K562 (cell line): Measurements from ENCODE around the gene TSPOAP1. TPM values are rescaled to one million over a fixed set of nuclear protein-coding genes. Genes with fewer than 3 reads are reported as not detected.

Experiments used
- ATAC-seq: fragments of 200-7000 bp; cut with Tn5 transposase; 3 replicates; pipeline ENCODE4 v1.9.1; 2020; ENCODE audit warnings: moderate library complexity
- BruUV-seq: library from RNA; stranded (reverse); fragments of 400-500 nt; replicated peaks from 2 replicates; lab custom pipeline; 2021; lab: Mats Ljungman, UMichigan
- CTCF ChIA-PET: fragments of 300-600 bp; formaldehyde crosslinking; extraction: SDS; loops from one replicate; lab custom pipeline; 2021; ENCODE audit warnings: low intra/inter-chr PET ratio; lab: Yijun Ruan, JAX
- POLR2A ChIA-PET: fragments of 300-600, 350-650 bp; sonication (Branson Sonifier 250); formaldehyde crosslinking; extraction: SDS; loops from one replicate; lab custom pipeline; 2021; ENCODE audit warnings: antibody characterized with exemption, inconsistent platforms; lab: Yijun Ruan, JAX
- DNase-seq, 4 experiments: peaks; one replicate each; pipeline versions ENCODE4 v3.0.0 to v3.0.0-alpha.2; 2011 to 2018; ENCODE audit warnings: low spot score in 3 of 4, mixed read lengths in 3 of 4; ENCODE audit errors: extremely low read depth in 1 of 4
- FAIRE-seq: peaks from 2 replicates; lab custom pipeline; 2011; peaks lifted over from hg19 to GRCh38; lab: Jason Lieb, UNC
- H2AFZ ChIP-seq: 2 replicates; pipeline ENCODE4 v1.6.0; 2011; ENCODE audit warnings: low read depth, low read length, control low read depth, inconsistent platforms
- H3K27ac ChIP-seq: fragments of 200-600 bp; 3 replicates; pipeline ENCODE4 v1.8.0; 2011; ENCODE audit warnings: low read depth, mild to moderate bottlenecking, control low read depth, inconsistent platforms, low read length, moderate library complexity, mixed read lengths; ENCODE audit errors: extremely low read depth
- H3K27me3 ChIP-seq, 2 experiments: fragments of 300-600 bp in 1 of 2; 2 replicates in 1 of 2; 3 replicates in 1 of 2; pipeline versions ENCODE4 v1.6.0 to v1.8.0; 2011; ENCODE audit warnings: inconsistent platforms in 2 of 2, low read length in 2 of 2, mild to moderate bottlenecking in 1 of 2, mixed read lengths in 1 of 2, moderate library complexity in 1 of 2; ENCODE audit not compliant: control insufficient read depth in 2 of 2, insufficient read depth in 2 of 2
- H3K36me3 ChIP-seq: fragments of 300-600 bp; 3 replicates; pipeline ENCODE4 v1.8.0; 2011; ENCODE audit warnings: mild to moderate bottlenecking, low read length, inconsistent platforms; ENCODE audit not compliant: control insufficient read depth, insufficient read depth
- H3K4me1 ChIP-seq, 2 experiments: fragments of 200-600 bp in 1 of 2; replicated peaks in 1 of 2; 2 replicates in 1 of 2; 3 replicates in 1 of 2; pipeline versions ENCODE4 v1.5.1 to v1.8.0; 2011; ENCODE audit warnings: inconsistent platforms in 2 of 2, low read length in 2 of 2, mild to moderate bottlenecking in 1 of 2, mixed read lengths in 1 of 2, moderate library complexity in 1 of 2; ENCODE audit not compliant: control insufficient read depth in 2 of 2, insufficient read depth in 2 of 2
- H3K4me2 ChIP-seq: 2 replicates; pipeline ENCODE4 v1.6.1; 2011; ENCODE audit warnings: low read length, control low read depth, inconsistent platforms, mixed read lengths; ENCODE audit not compliant: insufficient read depth
- H3K4me3 ChIP-seq: fragments of 200-600 bp; sonication (generic), shearing (Covaris generic); 2 replicates; pipeline ENCODE4 v1.5.1; 2016; ENCODE audit warnings: control low read depth, inconsistent platforms
- H3K79me2 ChIP-seq: fragments of 200-600 bp; 3 replicates; pipeline ENCODE4 v1.8.0; 2011; ENCODE audit warnings: low read length, inconsistent platforms; ENCODE audit not compliant: control insufficient read depth, insufficient read depth
- H3K9ac ChIP-seq, 2 experiments: 2 replicates each; pipeline versions ENCODE4 v1.6.0 to v1.6.1; 2011; ENCODE audit warnings: low read depth in 2 of 2, low read length in 2 of 2, control low read depth in 1 of 2, inconsistent platforms in 1 of 2, mild to moderate bottlenecking in 1 of 2, mixed read lengths in 1 of 2; ENCODE audit not compliant: insufficient read depth in 1 of 2
- H3K9me1 ChIP-seq: one replicate; pipeline ENCODE4 v1.6.0; 2011; ENCODE audit warnings: inconsistent platforms, mild to moderate bottlenecking, low read length, moderate library complexity; ENCODE audit not compliant: control insufficient read depth, insufficient read depth
- H3K9me3 ChIP-seq: replicated peaks from 2 replicates; pipeline ENCODE4 v1.5.1; 2011; ENCODE audit warnings: low read depth, low read length, inconsistent platforms; ENCODE audit not compliant: control insufficient read depth, insufficient read depth
- H4K20me1 ChIP-seq: replicated peaks from 2 replicates; pipeline ENCODE4 v1.6.1; 2011; ENCODE audit warnings: low read length, inconsistent platforms, mixed read lengths; ENCODE audit not compliant: control insufficient read depth, insufficient read depth
- CBFA2T2 ChIP-seq: fragments of 450-650 bp; conservative IDR thresholded peaks from 2 replicates; pipeline ENCODE4 v1.6.1; 2017; ENCODE audit warnings: mild to moderate bottlenecking
- CHD2 ChIP-seq: IDR thresholded peaks from 2 replicates; pipeline ENCODE4 v1.6.1; 2011; ENCODE audit warnings: low read depth, low read length
- EP300 ChIP-seq: IDR thresholded peaks from 2 replicates; pipeline ENCODE4 v1.6.1; 2012; ENCODE audit warnings: low read length, improper control_type of control experiment
- ESRRA ChIP-seq: fragments of 450-650 bp; IDR thresholded peaks from 2 replicates; pipeline ENCODE4 v1.6.1; 2014; ENCODE audit warnings: low read depth, mild to moderate bottlenecking, moderate library complexity, borderline replicate concordance
- ETV1 ChIP-seq: fragments of 450-650 bp; conservative IDR thresholded peaks from 2 replicates; pipeline ENCODE4 v1.6.1; 2016; ENCODE audit warnings: missing genetic modification characterization, control low read depth, low read depth, missing compliant biosample characterization
- GATAD2A ChIP-seq: fragments of 450-650 bp; IDR thresholded peaks from 2 replicates; pipeline ENCODE4 v1.6.1; 2017
- GTF2E2 ChIP-seq: fragments of 200-800 bp; sonication (Bioruptor generic); IDR thresholded peaks from 2 replicates; pipeline ENCODE4 v1.6.1; 2016; ENCODE audit warnings: missing genetic modification characterization, missing compliant biosample characterization
- HCFC1 ChIP-seq: IDR thresholded peaks from 2 replicates; pipeline ENCODE4 v1.6.1; 2012; ENCODE audit warnings: low read depth, low read length, improper control_type of control experiment
- HDAC1 ChIP-seq, 2 experiments: fragments of 450-650 bp; IDR thresholded peaks; 2 replicates each; pipeline ENCODE4 v1.6.1; 2016 to 2017; ENCODE audit warnings: inconsistent platforms in 1 of 2, mild to moderate bottlenecking in 1 of 2, moderate library complexity in 1 of 2
- HDAC6 ChIP-seq: IDR thresholded peaks from 2 replicates; pipeline ENCODE4 v1.6.1; 2012; ENCODE audit warnings: low read depth, mild to moderate bottlenecking, control low read depth, inconsistent platforms, low read length, moderate library complexity
- IRF2 ChIP-seq: sonication (generic); formaldehyde crosslinking; IDR thresholded peaks from 2 replicates; pipeline ENCODE4 v1.8.1; 2022; ENCODE audit warnings: mild to moderate bottlenecking, missing genetic modification reagents
- LARP7 ChIP-seq: fragments of 450-650 bp; IDR thresholded peaks from 2 replicates; pipeline ENCODE4 v1.6.1; 2016
- LEF1 ChIP-seq: fragments of 450-650 bp; IDR thresholded peaks from 2 replicates; pipeline ENCODE4 v1.6.1; 2016; ENCODE audit warnings: mild to moderate bottlenecking
- MAFK ChIP-seq: IDR thresholded peaks from 2 replicates; pipeline ENCODE4 v1.6.1; 2011; ENCODE audit warnings: low read length, improper control_type of control experiment
- MCM2 ChIP-seq: fragments of 450-650 bp; IDR thresholded peaks from 2 replicates; pipeline ENCODE4 v1.6.1; 2017; ENCODE audit warnings: low read depth, mild to moderate bottlenecking
- MECOM ChIP-seq: fragments of 250-450 bp; sonication (Bioruptor Pico); IDR thresholded peaks from 2 replicates; pipeline ENCODE4 v1.8.0; 2022; ENCODE audit warnings: inconsistent platforms
- NELFE ChIP-seq: IDR thresholded peaks from 2 replicates; pipeline ENCODE4 v1.6.1; 2011; ENCODE audit warnings: mild to moderate bottlenecking; ENCODE audit not compliant: insufficient read depth, insufficient read length
- PHF8 ChIP-seq: fragments of 200-600 bp; sonication (generic); IDR thresholded peaks from 2 replicates; pipeline ENCODE4 v1.6.1; 2012; ENCODE audit warnings: mixed run types, mild to moderate bottlenecking, inconsistent platforms, low read length, moderate library complexity, borderline replicate concordance
- SIN3B ChIP-seq: fragments of 450-650 bp; IDR thresholded peaks from 2 replicates; pipeline ENCODE4 v1.6.1; 2017; ENCODE audit warnings: low read depth, mild to moderate bottlenecking, moderate library complexity
- SPI1 ChIP-seq: IDR thresholded peaks from 2 replicates; pipeline ENCODE4 v1.6.1; 2011; ENCODE audit warnings: low read depth, low read length, control low read depth, borderline replicate concordance
- TEAD4 ChIP-seq, 2 experiments: sonication (generic) in 1 of 2; formaldehyde crosslinking in 1 of 2; IDR thresholded peaks; 2 replicates each; pipeline versions ENCODE4 v1.6.1 to v1.8.0; 2012 to 2022; ENCODE audit warnings: borderline replicate concordance in 1 of 2, inconsistent platforms in 1 of 2, low read length in 1 of 2, mild to moderate bottlenecking in 1 of 2, missing genetic modification reagents in 1 of 2
- ZNF23 ChIP-seq: fragments of 250-450 bp; sonication (Bioruptor Pico); IDR thresholded peaks from 2 replicates; pipeline ENCODE4 v1.4.0; 2020; ENCODE audit warnings: mild to moderate bottlenecking
- ZNF696 ChIP-seq: fragments of 250-450 bp; sonication (Bioruptor Pico); conservative IDR thresholded peaks from 2 replicates; pipeline ENCODE4 v1.4.0; 2020; ENCODE audit warnings: mild to moderate bottlenecking, moderate library complexity
- ZNF75A ChIP-seq: fragments of 450-650 bp; formaldehyde crosslinking; IDR thresholded peaks from 2 replicates; pipeline ENCODE4 v1.4.0; 2020; ENCODE audit warnings: mild to moderate bottlenecking
- WGBS: fragments of 100-300 bp; shearing (Covaris generic); methylation state at CpG from one replicate; pipeline ENCODE4 v1.1.6; 2016; ENCODE audit warnings: low coverage, mixed read lengths; ENCODE audit not compliant: insufficient coverage; ENCODE audit errors: missing lambda C conversion rate; 5-methylcytosine and 5-hydroxymethylcytosine counted together
- in situ Hi-C: fragments of 300-500 bp; cut with MboI; formaldehyde crosslinking; loops from 4 replicates; pipeline ENCODE4 v1.15.0; 2018; ENCODE audit warnings: inconsistent platforms, mixed read lengths
- intact Hi-C: fragments of 100-400 bp; cut with micrococcal nuclease; formaldehyde crosslinking; loops from 2 replicates; pipeline ENCODE4 v1.14.2; 2022
- polyA plus RNA-seq, 8 experiments: library from polyadenylated mRNA; depleted of rRNA in 4 of 8; stranded (reverse) in 5 of 8; unstranded in 3 of 8; fragments of >200 nt; fragmentation: Nextera tagmentation in 2 of 8; fragmentation: Illumina TruSeq in 1 of 8; extraction: Ambion mirVana in 2 of 8; extraction: Trizol in 1 of 8; gene quantifications; 2 replicates each; pipeline versions ENCODE4 v1.2.1 to v1.2.3, GENCODE V29; 2011 to 2014; ENCODE audit warnings: inconsistent platforms in 1 of 8, missing spikeins in 1 of 8
- total RNA-seq, 7 experiments: library from RNA; depleted of rRNA in 6 of 7; stranded (reverse); fragments of >200 nt in 6 of 7; fragmentation: Illumina TruSeq in 2 of 7; extraction: Trizol in 2 of 7; gene quantifications; 2 replicates each; pipeline versions ENCODE4 v1.2.1 to v1.2.3, GENCODE V29; 2011 to 2021; ENCODE audit warnings: low replicate concordance in 1 of 7
- TF ChIP-seq, protein P1 (sequence below): fragments of 450-650 bp; IDR thresholded peaks from 2 replicates; pipeline ENCODE4 v1.6.1; 2018; ENCODE audit warnings: mild to moderate bottlenecking, low read depth; ENCODE audit not compliant: partially characterized antibody

The TSPOAP1 gene
- total and polyA plus RNA-seq, 9 of the 15 experiments (the other 6 are each of a cell fraction or from before 2014, with no cell fraction given), result 0.87 to 3.9 (median 1.8) TPM; not detected in 2

DNA sequence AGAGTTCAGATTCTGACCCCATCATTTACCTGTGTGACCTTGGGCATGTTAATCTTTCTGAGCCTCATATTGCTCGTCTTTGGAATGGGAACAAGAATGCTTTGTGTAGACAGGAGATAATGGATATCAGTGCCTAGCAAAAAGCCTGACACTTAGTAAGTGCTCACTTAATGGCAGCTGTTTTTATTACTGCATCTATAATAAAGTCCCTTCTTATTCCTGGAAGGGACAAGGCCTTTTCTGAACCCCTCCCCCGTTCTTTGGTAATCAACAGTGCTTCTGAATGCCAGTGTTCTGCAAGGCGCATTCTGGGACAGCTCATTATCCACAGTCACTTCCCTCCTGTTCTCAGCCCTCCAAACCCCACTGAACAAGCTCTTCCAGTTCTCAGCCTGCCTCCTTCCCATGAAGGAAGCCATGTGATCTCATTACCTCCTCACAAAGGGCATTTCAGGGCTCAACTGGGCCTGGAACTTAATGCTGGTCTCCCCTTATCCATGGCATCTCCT is 48.6 kb upstream of the TSPOAP1 start:
- H3K9ac ChIP-seq, result peak overlapping the region in 1 of 2 experiments; percentile 53; a peak in 1 of 4 replicates
- POLR2A ChIA-PET, result interaction anchor here (0.6 to 5.4 kb wide), 4 partner anchors 12 to 49 kb away, joined by 3 to 34 read pairs (median 11); partner anchors contain the start of gene SUPT4H1
- no peak for ATAC-seq
- TF ChIP-seq MAFK (no peak), GTF2E2 (tag) (no peak), MCM2 (no peak), NELFE (no peak), MECOM (CRISPR knock-in tag) (no peak), HCFC1 (no peak), SPI1 (peak; percentile 13; the same call in 1 of the 2 replicates), HDAC6 (no peak), ZNF75A (CRISPR knock-in tag) (no peak), IRF2 (CRISPR knock-in tag) (no peak), ZNF23 (CRISPR knock-in tag) (no peak), EP300 (no peak), HDAC1 (IDR thresholded peaks at IDR 0.05) (no peak), LARP7 (no peak), ZNF696 (CRISPR knock-in tag) (no peak), SIN3B (no peak), CBFA2T2 (peak; percentile 29; the same call in 1 of the 2 replicates), CHD2 (no peak), ETV1 (no peak), LEF1 (no peak), GATAD2A (no peak), ESRRA (peak; percentile 63; the same call in 1 of the 2 replicates), PHF8 (no peak), TEAD4 (IDR thresholded peaks at IDR 0.05; ENCODE audit: low read length) (no peak), TEAD4 (CRISPR knock-in tag; IDR thresholded peaks at IDR 0.05; ENCODE audit: borderline replicate concordance) (no peak)
- TF ChIP-seq, protein P1, sequence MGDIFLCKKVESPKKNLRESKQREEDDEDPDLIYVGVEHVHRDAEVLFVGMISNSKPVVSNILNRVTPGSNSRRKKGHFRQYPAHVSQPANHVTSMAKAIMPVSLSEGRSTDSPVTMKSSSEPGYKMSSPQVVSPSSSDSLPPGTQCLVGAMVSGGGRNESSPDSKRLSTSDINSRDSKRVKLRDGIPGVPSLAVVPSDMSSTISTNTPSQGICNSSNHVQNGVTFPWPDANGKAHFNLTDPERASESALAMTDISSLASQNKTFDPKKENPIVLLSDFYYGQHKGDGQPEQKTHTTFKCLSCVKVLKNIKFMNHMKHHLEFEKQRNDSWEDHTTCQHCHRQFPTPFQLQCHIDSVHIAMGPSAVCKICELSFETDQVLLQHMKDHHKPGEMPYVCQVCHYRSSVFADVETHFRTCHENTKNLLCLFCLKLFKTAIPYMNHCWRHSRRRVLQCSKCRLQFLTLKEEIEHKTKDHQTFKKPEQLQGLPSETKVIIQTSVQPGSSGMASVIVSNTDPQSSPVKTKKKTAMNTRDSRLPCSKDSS, result no peak

More for the DNA sequence above, 48.6 kb upstream of the TSPOAP1 start:
- no peaks in the 10 kb centered on the region for H3K9me3 ChIP-seq
- H4K20me1 ChIP-seq, result no peaks in the 10 kb centered on the region
- no peak overlapping the region for H2AFZ ChIP-seq
- intact Hi-C loops, result no loop called here
- no peaks in the 10 kb centered on the region for H3K9me1 ChIP-seq
- no peaks in the 10 kb centered on the region for H3K36me3 ChIP-seq
- no peak overlapping the region for H3K27ac ChIP-seq
- H3K4me1 ChIP-seq, result peaks cover 0 to 26% of the 10 kb centered on the region in 2 experiments; a peak in 4 of 5 replicates
- no peak for FAIRE-seq
- 29% methylated on average over 3 of the region's 3 CpGs for WGBS
- H3K4me2 ChIP-seq, result no peak overlapping the region
- in situ Hi-C loops, result no loop called here
- H3K4me3 ChIP-seq, result no peak overlapping the region
- no peaks in the 10 kb centered on the region for H3K79me2 ChIP-seq
- BruUV-seq, result no TSS peak
- CTCF ChIA-PET, result no interaction called here
- DNase-seq, result no peak
- H3K27me3 ChIP-seq, result no peaks in the 10 kb centered on the region
